ENCODE results near the gene THEM5. TPM values are rescaled to one million over a fixed set of nuclear protein-coding genes. Genes with fewer than 3 reads are reported as not detected.

THEM5 gene
- polyA plus RNA-seq, 1 donor (not counting 4 experiments of a cell fraction or from before 2014, with no cell fraction given) = 0.18 TPM

GRCh38 chr1:151814971-151815545, 38.5 kb downstream of the THEM5 start:
- H3K4me1 ChIP-seq (ENCODE audit: control insufficient read depth, extremely low read depth, insufficient read depth, low read length) = peaks cover 11% of the 10 kb centered on the region
- no peak for DNase-seq (ENCODE audit: low read depth, low spot score)
- no peak for FAIRE-seq
- no peaks in the 10 kb centered on the region for H4K20me1 ChIP-seq (ENCODE audit: control insufficient read depth, extremely low read depth, insufficient read depth, low read length)
- no peaks in the 10 kb centered on the region for H3K9me3 ChIP-seq (ENCODE audit: control insufficient read depth, low read depth, low read length)
- H3K36me3 ChIP-seq (ENCODE audit: control insufficient read depth in 2 of 2, extremely low read depth in 1 of 2, insufficient read depth in 2 of 2, low read length in 2 of 2) = no peaks in the 10 kb centered on the region
- H3K4me2 ChIP-seq (ENCODE audit: control insufficient read depth, extremely low read depth, insufficient read depth, low read depth, low read length) = no peak overlapping the region
- dilution Hi-C loops (cut with MboI; ENCODE audit: extremely low pct_ligation_motif_present, low sequenced_read_pairs) = no loop called here
- H3K27ac ChIP-seq (ENCODE audit: control insufficient read depth, insufficient read depth, low read length) = no peak overlapping the region
- H2AFZ ChIP-seq (ENCODE audit: control insufficient read depth, low read length) = no peak overlapping the region
- TF ChIP-seq CTCF (optimal IDR thresholded peaks at IDR 0.05 in 1 of 3, IDR thresholded peaks at IDR 0.05 in 1 of 3, conservative IDR thresholded peaks at IDR 0.05 in 1 of 3; ENCODE audit: extremely low read depth in 1 of 3, insufficient read depth in 2 of 3, low read length in 3 of 3) (no peak), EZH2 (IDR thresholded peaks at IDR 0.05; ENCODE audit: low read length) (no peak)
- H3K4me3 ChIP-seq (ENCODE audit: control insufficient read depth in 2 of 3, extremely low read depth in 1 of 3, insufficient read depth in 2 of 3, low read depth in 1 of 3, low read length in 3 of 3) = no peak overlapping the region
- H3K79me2 ChIP-seq (ENCODE audit: control insufficient read depth, insufficient read depth, low read length) = no peaks in the 10 kb centered on the region
- no peak overlapping the region for H3K9ac ChIP-seq (ENCODE audit: control insufficient read depth, extremely low read depth, insufficient read depth, low read length)
- H3K9me1 ChIP-seq (ENCODE audit: control insufficient read depth, extremely low read depth, insufficient read depth, low read length) = no peaks in the 10 kb centered on the region
- peaks cover 4% of the 10 kb centered on the region for H3K27me3 ChIP-seq (ENCODE audit: control insufficient read depth, extremely low read depth, insufficient read depth, low read length)

GRCh38 chr1:151814426-151814825, 39.1 kb downstream of the THEM5 start:
- H3K4me1 ChIP-seq (ENCODE audit: control insufficient read depth, extremely low read depth, insufficient read depth, low read length) = peaks cover 8% of the 10 kb centered on the region
- TF ChIP-seq EZH2 (IDR thresholded peaks at IDR 0.05; ENCODE audit: low read length) = no peak
- TF ChIP-seq CTCF (optimal IDR thresholded peaks at IDR 0.05 in 1 of 3, IDR thresholded peaks at IDR 0.05 in 1 of 3, conservative IDR thresholded peaks at IDR 0.05 in 1 of 3; ENCODE audit: extremely low read depth in 1 of 3, insufficient read depth in 2 of 3, low read length in 3 of 3) = no peak
- no peak overlapping the region for H3K4me2 ChIP-seq (ENCODE audit: control insufficient read depth, extremely low read depth, insufficient read depth, low read depth, low read length)
- H2AFZ ChIP-seq (ENCODE audit: control insufficient read depth, low read length) = no peak overlapping the region
- no peak overlapping the region for H3K4me3 ChIP-seq (ENCODE audit: control insufficient read depth in 2 of 3, extremely low read depth in 1 of 3, insufficient read depth in 2 of 3, low read depth in 1 of 3, low read length in 3 of 3)
- H4K20me1 ChIP-seq (ENCODE audit: control insufficient read depth, extremely low read depth, insufficient read depth, low read length) = no peaks in the 10 kb centered on the region
- H3K36me3 ChIP-seq (ENCODE audit: control insufficient read depth in 2 of 2, extremely low read depth in 1 of 2, insufficient read depth in 2 of 2, low read length in 2 of 2) = no peaks in the 10 kb centered on the region
- FAIRE-seq = no peak
- H3K9me3 ChIP-seq (ENCODE audit: control insufficient read depth, low read depth, low read length) = no peaks in the 10 kb centered on the region
- H3K9ac ChIP-seq (ENCODE audit: control insufficient read depth, extremely low read depth, insufficient read depth, low read length) = no peak overlapping the region
- H3K27ac ChIP-seq (ENCODE audit: control insufficient read depth, insufficient read depth, low read length) = no peak overlapping the region
- no peaks in the 10 kb centered on the region for H3K79me2 ChIP-seq (ENCODE audit: control insufficient read depth, insufficient read depth, low read length)
- H3K9me1 ChIP-seq (ENCODE audit: control insufficient read depth, extremely low read depth, insufficient read depth, low read length) = no peaks in the 10 kb centered on the region
- dilution Hi-C loops (cut with MboI; ENCODE audit: extremely low pct_ligation_motif_present, low sequenced_read_pairs) = no loop called here
- DNase-seq (ENCODE audit: low read depth, low spot score) = no peak
- H3K27me3 ChIP-seq (ENCODE audit: control insufficient read depth, extremely low read depth, insufficient read depth, low read length) = peaks cover 4% of the 10 kb centered on the region
